Kasumi-1 (cell line): ENCODE results near the gene TRIM17.
"Not testable (repeated sequence)": the region's sequence is repeated elsewhere in the genome, so short reads cannot be mapped to it uniquely, and the experiment has no call there.

Experiments
- DNase-seq, 2 experiments: peaks; one replicate each; lab custom pipeline; 2025; lab: John Stamatoyannopoulos, UW

TRIM17 gene

GRCh38 chr1:228448372-228448771, 31.7 kb upstream of the TRIM17 start:
- no peak for DNase-seq

GRCh38 chr1:228446852-228447251, 30.2 kb upstream of the TRIM17 start:
- DNase-seq: no peak

GRCh38 chr1:228445843-228446650, 29.4 kb upstream of the TRIM17 start:
- no peak for DNase-seq

- DNase-seq: no peak
These were observed 28.8 kb upstream of the TRIM17 start for GRCh38 chr1:228445490-228445842.

- no peak for DNase-seq
These were observed 26.7 kb upstream of the TRIM17 start for GRCh38 chr1:228443395-228443794.

GRCh38 chr1:228440761-228441500, 24.3 kb upstream of the TRIM17 start:
- no peak for DNase-seq

GRCh38 chr1:228438266-228438665, 21.6 kb upstream of the TRIM17 start:
- no peak for DNase-seq

- DNase-seq: no peak
These were observed 20.8 kb upstream of the TRIM17 start for GRCh38 chr1:228437424-228437962.

- no peak for DNase-seq
These were observed 18.0 kb upstream of the TRIM17 start for GRCh38 chr1:228434689-228435088.

GRCh38 chr1:228433337-228434053, 16.8 kb upstream of the TRIM17 start:
- not testable (repeated sequence) for DNase-seq

GRCh38 chr1:228430243-228430642, 13.6 kb upstream of the TRIM17 start:
- DNase-seq: no peak

- DNase-seq: no peak
These were observed 13.0 kb upstream of the TRIM17 start for GRCh38 chr1:228429698-228430097.

- no peak for DNase-seq
These were observed 12.3 kb upstream of the TRIM17 start for GRCh38 chr1:228429007-228429406.

GRCh38 chr1:228428412-228428811, 11.8 kb upstream of the TRIM17 start:
- no peak for DNase-seq

- no peak for DNase-seq
These were observed 10.0 kb upstream of the TRIM17 start for GRCh38 chr1:228426518-228427175.

- no peak for DNase-seq
These were observed 8.3 kb upstream of the TRIM17 start for GRCh38 chr1:228424685-228425660.

- DNase-seq: no peak
These were observed 6.9 kb upstream of the TRIM17 start for GRCh38 chr1:228423404-228424053.

- DNase-seq: no peak
These were observed 4.5 kb upstream of the TRIM17 start for GRCh38 chr1:228420968-228421826.

GRCh38 chr1:228417483-228418203, 982 bp upstream of the TRIM17 start:
- DNase-seq: no peak
